Measurements from ENCODE around the gene TGFBI.
A peak's percentile ranks its signal among the peaks of the same experiment; 100 is the strongest.

Gene TGFBI

DNA sequence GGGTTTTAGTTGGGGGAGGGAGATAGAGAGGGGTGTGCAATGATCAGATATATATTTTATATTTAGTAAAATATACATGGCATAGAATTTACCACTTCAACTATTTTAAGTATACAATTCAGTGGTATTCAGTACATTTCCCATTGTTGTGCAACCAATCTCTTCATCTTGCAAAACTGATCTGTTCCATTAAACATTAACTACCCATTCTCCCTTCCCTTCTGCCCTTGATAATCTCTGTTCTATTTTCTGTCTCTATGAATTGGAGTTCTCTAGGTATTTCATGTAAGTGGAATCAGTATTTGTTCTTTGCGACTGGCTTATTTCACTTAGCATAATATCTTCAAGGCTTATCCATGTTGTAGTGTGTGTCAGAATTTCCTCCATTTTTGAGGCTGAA, 38.6 kb downstream of the TGFBI start:
- DNase-seq = no peak

- no peak for DNase-seq
These were observed 41.9 kb downstream of the TGFBI start for GRCh38 chr5:136070486-136071285.

- DNase-seq = no peak
These were observed 45.1 kb downstream of the TGFBI start for GRCh38 chr5:136073714-136074529.

GRCh38 chr5:136075466-136075891, 46.7 kb downstream of the TGFBI start:
- no peak for DNase-seq

DNA sequence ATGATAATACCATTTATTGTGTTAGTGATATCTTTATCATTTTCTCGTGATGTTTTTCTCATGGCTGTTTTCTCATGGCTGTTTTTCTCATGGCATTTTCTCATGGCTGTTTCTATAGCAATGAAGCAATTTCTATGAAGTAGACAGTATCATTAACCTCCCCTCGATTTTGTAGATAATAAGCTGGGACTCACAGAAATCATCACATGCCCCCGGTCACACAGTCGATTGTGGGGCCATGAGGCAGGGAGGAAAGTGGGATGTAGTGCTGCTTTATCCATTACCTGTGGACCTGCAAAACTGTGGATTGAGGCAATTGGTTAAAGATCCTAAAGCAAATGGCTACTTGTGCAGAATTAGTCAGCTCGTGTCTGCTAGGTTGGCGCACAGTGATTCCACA, 47.3 kb downstream of the TGFBI start:
- DNase-seq = no peak

- DNase-seq = no peak
These were observed 48.2 kb downstream of the TGFBI start for GRCh38 chr5:136076881-136077445.

GRCh38 chr5:136079195-136079985, 50.6 kb downstream of the TGFBI start:
- no peak for DNase-seq

DNA sequence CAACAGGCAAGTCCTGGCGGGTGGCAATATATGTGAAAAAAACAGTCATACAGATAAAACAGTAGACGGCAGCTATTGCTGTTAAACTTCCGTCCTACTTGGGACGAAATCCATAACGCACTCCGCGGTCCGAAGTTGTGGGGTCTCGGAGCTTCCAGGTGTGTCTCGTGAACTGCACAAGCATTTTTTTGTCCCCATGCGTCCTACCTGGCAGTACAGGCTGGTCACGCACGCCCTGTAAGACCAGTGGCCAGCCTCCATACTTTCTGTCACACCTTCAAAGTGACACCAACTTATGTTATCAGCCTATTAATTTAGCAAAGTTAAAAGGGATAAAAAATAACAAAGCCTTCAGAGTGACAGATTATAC, 51.3 kb downstream of the TGFBI start:
- DNase-seq = no peak

DNA sequence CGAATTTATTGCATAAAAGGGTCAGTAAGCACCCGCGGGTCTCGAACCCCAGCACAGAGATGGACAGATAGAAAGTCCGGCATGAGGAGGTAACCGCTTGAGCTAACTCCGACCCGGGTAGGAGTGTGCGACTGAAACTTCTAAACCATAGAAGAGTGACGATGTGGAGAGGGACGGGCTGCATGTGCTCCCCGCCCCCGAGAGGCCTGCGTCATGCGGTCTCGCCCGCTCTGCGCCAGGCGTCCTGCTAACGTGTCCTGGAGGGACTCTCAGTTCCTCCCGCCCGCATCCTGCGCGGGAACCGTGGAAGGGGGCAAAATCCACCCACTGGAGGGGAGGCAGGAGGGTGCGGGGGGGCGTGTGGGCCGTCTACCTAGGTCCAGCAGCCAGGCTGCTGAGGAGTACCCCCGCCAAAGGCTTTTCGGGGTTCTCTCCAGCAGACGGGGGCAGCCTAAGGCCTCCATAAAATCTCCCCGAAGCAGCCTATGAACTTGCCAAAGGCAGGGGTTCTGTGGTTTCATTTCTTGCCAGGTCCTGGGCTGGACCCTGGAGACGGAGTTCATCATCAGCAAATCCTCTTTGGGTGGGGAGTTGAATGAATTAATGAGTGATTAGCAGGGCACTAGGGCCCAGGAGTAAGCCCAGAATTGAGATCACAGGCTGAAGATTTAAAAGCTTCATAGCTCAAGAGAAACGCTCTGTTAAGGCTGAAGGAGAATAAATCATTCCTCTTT, 51.9 kb downstream of the TGFBI start:
- DNase-seq = peak; percentile 31

GRCh38 chr5:136081217-136081591, 52.4 kb downstream of the TGFBI start:
- no peak for DNase-seq

DNA sequence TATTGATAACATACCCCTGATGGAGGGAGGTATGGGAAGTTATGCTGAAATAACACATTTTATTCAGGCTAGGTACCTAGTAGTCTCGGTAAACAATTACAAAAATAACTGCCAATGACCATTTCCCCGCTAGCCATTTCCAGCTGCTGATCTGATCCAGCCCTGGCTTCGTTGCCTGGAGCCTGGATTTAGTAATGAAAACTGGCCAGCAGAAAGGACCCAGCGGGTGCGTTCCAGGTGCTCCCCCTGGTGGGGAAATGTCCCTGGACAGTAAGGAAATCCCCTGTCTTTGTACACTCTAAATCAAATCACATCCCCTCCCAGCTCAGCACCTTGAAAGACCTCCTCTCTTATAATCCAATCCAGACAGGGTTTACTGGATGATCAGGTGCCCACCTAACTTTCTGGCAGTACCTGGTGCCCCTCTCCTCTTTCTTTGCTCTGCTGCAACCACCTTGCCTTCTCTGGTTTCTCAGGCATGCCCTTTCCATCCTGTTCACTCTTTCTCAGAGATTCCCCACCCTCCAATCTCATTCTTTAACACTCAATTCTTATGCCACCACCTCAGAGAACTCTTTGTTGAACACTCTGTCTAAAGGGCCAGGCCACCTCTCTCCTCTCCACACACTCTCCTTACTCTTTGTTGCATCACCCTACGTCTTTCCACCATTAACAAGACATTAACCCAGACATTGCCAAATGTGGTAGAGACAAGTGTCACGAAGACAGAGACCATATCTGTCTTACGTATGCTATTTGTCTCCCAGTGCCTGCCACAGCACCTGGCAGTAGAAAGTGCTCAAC, 53.8 kb downstream of the TGFBI start:
- peak; percentile 13 for DNase-seq

DNA sequence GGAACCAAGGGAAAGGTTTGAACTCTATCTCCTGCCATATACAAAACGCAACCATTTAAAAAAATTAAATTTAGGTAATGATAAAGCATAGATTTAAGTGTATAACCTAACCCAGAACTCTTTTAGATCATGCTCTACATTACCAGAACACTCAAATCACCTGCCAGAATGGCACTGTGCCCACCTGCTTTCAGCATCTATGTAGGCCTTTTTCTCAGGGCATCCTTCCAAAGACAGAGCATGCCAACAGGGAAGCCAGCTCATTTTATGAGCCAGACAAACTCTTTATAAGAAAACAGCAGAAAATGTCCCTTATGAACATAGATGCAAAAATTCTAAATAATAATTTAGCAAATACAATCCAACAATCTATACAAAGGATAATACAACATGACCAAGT, 55.9 kb downstream of the TGFBI start:
- DNase-seq = no peak

DNA sequence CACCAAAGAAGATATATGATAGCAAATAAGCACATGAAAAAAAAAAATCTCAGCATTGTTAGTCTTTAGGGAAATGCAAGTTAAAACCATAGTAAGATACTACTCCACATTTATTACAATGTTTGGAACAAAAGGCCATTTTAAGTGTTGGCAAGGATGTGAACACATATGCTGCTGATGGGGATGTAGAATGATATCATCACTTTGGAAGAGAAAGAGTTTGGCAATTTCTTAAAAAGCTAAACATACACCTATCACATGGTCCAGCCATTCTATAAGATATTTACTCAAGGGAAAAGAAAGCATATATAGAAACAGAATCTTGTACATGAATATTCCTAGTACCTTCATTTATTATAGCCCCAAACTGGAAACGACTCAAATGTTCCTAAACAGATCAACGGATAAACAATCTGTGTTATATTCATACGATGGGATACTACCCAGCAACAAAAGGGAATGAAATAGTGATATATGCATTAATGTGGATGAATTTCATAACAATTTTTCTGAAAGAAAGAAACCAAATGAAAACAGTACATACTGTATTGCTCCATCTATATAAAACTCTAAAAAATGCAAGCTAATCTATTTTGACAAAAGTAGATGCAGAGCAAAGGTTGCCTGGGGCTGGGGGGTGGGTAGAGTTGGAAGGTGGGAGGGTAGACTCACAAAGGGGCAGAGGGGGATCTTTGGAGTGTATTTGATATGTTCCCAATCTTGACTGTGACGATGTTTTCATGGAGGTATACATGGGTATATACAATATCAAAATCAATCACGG, 58.2 kb downstream of the TGFBI start:
- no peak for DNase-seq

DNA sequence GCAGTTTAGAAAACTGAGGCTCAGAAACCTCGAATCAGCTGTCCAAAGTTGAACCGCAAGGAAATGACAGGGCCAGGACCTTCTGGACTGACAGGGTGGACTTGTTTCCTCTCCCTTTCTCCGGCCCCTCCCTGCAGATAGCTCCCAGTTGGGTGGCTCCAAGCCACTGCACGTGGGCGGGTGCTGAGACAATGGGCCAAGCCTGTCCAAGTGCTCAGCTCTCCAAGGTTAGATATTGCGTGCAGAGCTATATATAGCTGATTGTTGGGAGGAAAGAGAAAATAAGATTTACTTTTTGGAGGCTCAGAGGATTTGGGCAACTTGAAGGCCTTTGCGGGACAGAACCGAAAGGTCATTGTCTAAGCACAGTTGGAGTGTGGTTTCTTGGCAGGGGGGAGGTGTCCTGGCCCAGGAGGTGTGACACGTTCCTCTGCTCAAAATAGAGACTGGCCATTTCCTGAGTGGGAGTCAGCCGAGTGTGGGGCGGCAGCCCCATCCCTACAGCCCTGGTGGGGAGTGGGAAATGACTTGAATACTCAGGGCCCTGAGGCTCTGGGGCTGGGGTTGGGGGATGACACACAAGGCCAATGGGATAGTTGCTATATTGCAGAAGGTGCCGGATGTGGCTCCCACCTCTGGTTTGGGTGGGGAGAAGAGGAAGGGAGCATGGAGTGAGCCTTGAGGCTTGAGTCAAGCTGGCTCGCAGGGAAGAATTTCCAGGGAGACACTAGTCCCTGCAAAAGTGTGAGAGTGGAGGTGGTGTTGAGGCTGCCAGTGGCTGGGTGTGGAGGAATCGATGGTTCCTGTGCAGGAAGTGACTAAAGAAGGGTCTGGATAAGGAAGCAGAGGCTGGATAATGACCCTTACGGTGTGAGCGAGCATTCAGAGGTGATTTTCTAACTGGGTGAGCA, 59.4 kb downstream of the TGFBI start:
- no peak for DNase-seq

GRCh38 chr5:136089791-136090190, 61.0 kb downstream of the TGFBI start:
- no peak for DNase-seq

DNA sequence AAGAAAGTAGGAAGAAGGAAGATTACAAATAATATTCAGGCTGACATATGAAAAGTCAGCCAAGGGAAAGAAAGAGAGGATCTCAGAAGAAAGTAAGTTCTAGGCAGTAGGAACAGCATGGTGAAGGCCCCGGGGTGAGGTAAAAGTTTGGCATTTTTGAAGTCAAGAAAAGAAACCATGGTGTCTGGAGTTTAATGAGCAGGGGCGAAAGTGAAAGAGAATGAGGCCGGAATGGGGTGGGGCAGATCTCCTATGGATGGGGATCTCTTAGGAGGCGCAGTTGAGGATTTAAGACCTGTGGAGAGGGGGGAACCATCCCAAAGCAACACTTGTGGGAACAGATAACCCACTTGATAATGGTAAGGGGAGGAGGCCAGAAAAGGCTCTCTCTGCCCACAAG, 61.5 kb downstream of the TGFBI start:
- no peak for DNase-seq

- DNase-seq = no peak
These were observed 65.6 kb downstream of the TGFBI start for GRCh38 chr5:136094189-136094912.

DNA sequence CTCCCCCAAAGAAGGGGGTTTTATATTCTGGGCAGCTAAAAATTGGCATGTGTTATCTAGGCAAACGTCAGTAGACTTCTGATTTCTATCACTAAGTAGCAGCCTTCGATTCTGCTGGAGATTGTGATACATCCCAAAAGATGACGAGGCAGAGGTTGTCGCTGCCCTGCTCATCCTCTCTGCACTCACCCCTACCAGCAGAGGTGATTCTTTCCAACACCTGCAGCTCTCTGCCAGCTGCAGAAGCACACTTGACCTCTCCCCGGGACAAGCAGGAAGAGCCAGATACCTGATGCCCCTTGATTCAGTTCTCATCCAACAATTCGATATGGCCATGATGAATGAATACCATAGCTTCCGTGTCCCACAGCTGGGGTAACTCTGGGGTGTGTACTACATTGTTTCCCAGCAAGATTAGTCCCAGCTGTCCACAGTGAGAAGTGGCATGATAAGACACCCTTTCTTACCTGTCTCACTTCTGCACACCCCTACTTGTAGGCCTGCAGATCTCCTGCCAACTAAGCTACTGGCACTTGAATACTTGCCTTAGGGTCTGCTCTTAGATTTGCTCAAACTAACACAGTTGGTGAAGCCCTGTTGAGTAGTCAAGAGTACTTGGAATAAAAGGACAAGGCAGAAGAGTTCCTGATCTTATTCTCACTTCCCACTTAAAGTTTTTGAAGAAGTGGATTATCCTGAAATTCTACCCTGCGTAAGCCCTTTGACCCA, 66.3 kb downstream of the TGFBI start:
- DNase-seq = no peak

Measured in activated T-cell treated with anti-CD3 and anti-CD28 coated beads for 4 hours (primary cell).